Urinary bladder (tissue), 4 donors: ENCODE data around the gene YIPF2. TPM values are rescaled to one million over a fixed set of nuclear protein-coding genes. Genes with fewer than 3 reads are reported as not detected.

Experiments
- DNase-seq: peaks from one replicate; pipeline ENCODE4 v3.0.0-alpha.2; 2015; ENCODE audit errors: extremely low spot score
- H3K27ac ChIP-seq: one replicate; pipeline ENCODE4 v1.5.1; 2013; ENCODE audit warnings: low read depth, mild to moderate bottlenecking, moderate library complexity
- H3K36me3 ChIP-seq: one replicate; pipeline ENCODE4 v1.6.1; 2013; ENCODE audit warnings: mild to moderate bottlenecking, moderate library complexity; ENCODE audit not compliant: insufficient read depth
- H3K4me1 ChIP-seq: one replicate; pipeline ENCODE4 v1.6.1; 2013; ENCODE audit warnings: mild to moderate bottlenecking, moderate library complexity; ENCODE audit not compliant: insufficient read depth
- H3K4me3 ChIP-seq: one replicate; pipeline ENCODE4 v1.5.1; 2013; ENCODE audit warnings: low read depth, low read length
- WGBS: extraction: QIAGEN DNeasy Blood & Tissue Kit; methylation state at CpG from one replicate; pipeline ENCODE4 v1.1.7; 2013; 5-methylcytosine and 5-hydroxymethylcytosine counted together
- polyA plus RNA-seq: library from polyadenylated mRNA; stranded (reverse); fragments of 200-250 nt; gene quantifications from one replicate; pipeline ENCODE4 v1.2.3, GENCODE V29; 2013
- total RNA-seq: library from RNA; depleted of rRNA; stranded (reverse); fragments of >200 nt; gene quantifications from one replicate; pipeline ENCODE4 v1.2.3, GENCODE V29; 2014
- donor health status: healthy with polysubstance abuse.
- donor health status: healthy.

Gene YIPF2
- total and polyA plus RNA-seq, 2 donors: 38.1 to 47.2 TPM

DNA sequence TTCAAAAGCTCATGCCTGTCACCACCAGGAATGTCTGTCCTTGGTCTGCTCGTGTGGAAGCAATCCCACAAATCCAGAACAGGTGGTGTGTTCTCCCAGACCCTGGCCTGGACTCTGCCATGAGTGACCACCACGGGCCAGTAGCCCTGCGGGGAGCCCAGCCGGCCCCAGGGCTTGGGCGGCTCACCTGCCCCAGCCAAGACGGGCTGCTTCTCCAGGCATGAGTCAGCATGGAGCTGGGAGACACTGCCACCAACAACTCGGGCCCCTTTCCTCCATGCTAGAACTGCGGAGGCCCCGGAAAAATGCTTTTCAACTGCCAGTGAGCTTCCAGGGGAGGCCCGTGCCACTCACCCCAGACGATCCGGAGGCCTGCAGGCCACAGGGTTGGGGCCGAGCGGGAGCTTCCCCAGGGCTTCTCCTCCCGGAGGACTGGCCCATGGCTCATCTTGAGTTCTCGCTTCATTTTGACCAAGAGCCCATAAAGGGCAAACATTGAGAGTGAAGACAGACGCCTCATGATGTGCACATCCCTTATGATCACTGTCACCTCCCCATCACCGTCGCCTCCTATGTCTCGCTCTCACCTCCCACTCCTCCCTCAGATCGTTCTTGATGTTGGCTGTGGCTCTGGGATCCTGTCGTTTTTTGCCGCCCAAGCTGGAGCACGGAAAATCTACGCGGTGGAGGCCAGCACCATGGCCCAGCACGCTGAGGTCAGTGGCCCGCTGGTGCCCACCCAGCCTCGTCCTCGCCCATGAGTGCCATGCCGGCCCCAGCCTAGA is 16.7 kb downstream of the YIPF2 start:
- Histone ChIP-seq H3K4me3 (no peak overlapping the region), H3K36me3 (peaks cover 2% of the 10 kb centered on the region), H3K27ac (no peak overlapping the region), H3K4me1 (no peaks in the 10 kb centered on the region)
- WGBS: 91% methylated on average over 31 of the region's 31 CpGs
- no peak for DNase-seq

- 94% methylated on average over 17 of the region's 17 CpGs for WGBS
- Histone ChIP-seq H3K36me3 (peaks cover 2% of the 10 kb centered on the region), H3K4me1 (no peaks in the 10 kb centered on the region), H3K4me3 (no peak overlapping the region), H3K27ac (no peak overlapping the region)
- no peak for DNase-seq
Observed at GRCh38 chr19:10908380-10908960, 20.0 kb downstream of the YIPF2 start.

- no peak overlapping the region for H3K4me3 ChIP-seq
- no peak for DNase-seq
- no peaks in the 10 kb centered on the region for H3K4me1 ChIP-seq
- no peak overlapping the region for H3K27ac ChIP-seq
- WGBS: 89% methylated on average over 14 of the region's 14 CpGs
- H3K36me3 ChIP-seq: peaks cover 2% of the 10 kb centered on the region
Observed at GRCh38 chr19:10907925-10908324, 20.5 kb downstream of the YIPF2 start.

DNA sequence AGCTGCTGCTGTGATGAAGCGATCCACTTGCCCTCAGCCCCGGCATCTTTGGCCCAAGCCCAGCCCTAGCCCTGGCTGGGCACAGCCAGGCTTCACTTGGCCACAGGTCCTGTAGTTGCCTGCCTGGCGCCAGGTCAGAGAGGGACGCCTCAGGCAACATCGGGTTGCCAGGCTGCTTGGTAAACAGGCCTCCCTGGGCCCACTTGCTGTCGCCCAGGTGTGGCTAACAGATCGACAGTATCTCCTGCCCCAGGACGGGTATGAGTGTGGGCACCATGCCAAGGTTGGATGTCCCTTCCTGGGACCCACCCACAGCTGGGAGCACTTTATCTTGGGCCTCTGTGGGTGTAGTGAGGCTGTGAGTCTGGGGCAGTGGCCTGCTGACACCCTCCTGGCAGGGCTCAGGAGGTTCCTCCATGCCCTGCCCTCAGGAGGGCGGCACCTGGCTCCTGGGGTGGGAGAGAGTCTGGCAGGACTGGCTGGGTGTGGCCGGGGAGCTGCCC is 29.2 kb downstream of the YIPF2 start:
- no peak overlapping the region for H3K4me3 ChIP-seq
- no peak for DNase-seq
- H3K36me3 ChIP-seq: no peaks in the 10 kb centered on the region
- no peak overlapping the region for H3K27ac ChIP-seq
- no peaks in the 10 kb centered on the region for H3K4me1 ChIP-seq
- WGBS: 62% methylated on average over 10 of the region's 10 CpGs

DNA sequence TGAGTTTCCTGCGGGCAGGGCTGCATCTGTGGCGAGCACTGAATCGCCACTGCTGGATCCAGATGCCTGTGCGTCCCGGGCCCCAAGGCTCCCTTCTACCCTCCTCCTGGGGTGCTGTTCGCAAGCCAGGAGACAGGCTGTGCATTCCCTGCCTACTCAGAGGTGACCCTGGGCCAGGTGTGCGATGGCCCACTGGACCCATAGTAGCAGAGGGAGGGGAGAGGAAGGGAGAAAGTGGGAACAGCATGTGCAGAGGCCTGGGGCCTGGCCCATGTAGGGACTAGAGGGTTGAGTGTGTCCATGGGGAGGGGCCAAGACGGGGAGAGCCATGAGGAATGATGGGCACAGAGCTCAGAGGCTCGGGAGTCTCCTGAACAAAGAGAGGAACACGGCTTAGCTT is 29.8 kb downstream of the YIPF2 start:
- 68% methylated on average over 10 of the region's 10 CpGs for WGBS
- Histone ChIP-seq H3K27ac (no peak overlapping the region), H3K4me1 (no peaks in the 10 kb centered on the region), H3K36me3 (no peaks in the 10 kb centered on the region), H3K4me3 (no peak overlapping the region)
- DNase-seq: no peak

DNA sequence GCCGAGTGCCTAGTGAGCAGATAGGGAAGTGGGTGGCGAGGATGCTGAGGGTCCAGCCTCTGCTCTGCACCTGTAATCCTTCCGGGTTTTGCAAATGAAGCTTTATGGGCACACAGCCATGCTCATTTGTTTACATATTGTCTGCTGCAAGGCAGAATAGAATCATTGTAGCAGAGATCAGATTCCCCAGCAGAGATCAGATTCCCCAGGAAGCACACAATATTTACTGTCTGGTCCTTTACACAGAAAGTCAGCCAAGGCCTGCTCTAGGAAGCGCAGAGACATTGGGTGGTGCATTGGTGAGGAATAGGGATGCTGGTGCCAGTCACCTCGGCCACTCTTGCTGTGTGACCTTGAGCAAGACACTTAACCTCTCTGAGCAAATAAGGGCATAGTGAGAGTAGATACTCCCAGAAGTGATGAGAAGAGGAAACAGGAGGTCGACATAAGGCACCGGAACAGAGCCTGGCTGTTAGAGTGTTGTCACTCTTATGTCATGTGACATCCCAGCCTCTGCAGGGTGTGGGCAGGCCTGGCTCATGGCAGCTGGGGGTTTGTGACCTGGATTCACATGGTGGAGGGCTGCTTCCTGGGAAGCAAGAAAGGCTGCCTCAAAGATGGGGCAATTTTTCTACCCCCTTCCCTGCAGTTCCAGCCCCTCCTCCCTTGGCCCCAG is 31.4 kb downstream of the YIPF2 start:
- H3K4me3 ChIP-seq: no peak overlapping the region
- H3K4me1 ChIP-seq: no peaks in the 10 kb centered on the region

GRCh38 chr19:10895920-10896319 is 32.5 kb downstream of the YIPF2 start:
- no peaks in the 10 kb centered on the region for H3K4me1 ChIP-seq
- H3K27ac ChIP-seq: no peak overlapping the region
- no peak overlapping the region for H3K4me3 ChIP-seq
- WGBS: 79% methylated on average over 12 of the region's 12 CpGs
- no peak for DNase-seq
- H3K36me3 ChIP-seq: no peaks in the 10 kb centered on the region

More for the DNA sequence above, 31.4 kb downstream of the YIPF2 start:
- Histone ChIP-seq H3K27ac (no peak overlapping the region), H3K36me3 (no peaks in the 10 kb centered on the region)
- no peak for DNase-seq
- 39% methylated on average over 7 of the region's 7 CpGs for WGBS

- 86% methylated on average over 6 of the region's 6 CpGs for WGBS
- no peak for DNase-seq
- no peaks in the 10 kb centered on the region for H3K36me3 ChIP-seq
- H3K4me1 ChIP-seq: no peaks in the 10 kb centered on the region
- H3K4me3 ChIP-seq: no peak overlapping the region
- H3K27ac ChIP-seq: no peak overlapping the region
Observed at GRCh38 chr19:10895363-10895762, 33.1 kb downstream of the YIPF2 start.

GRCh38 chr19:10894911-10895213 is 33.6 kb downstream of the YIPF2 start:
- no peaks in the 10 kb centered on the region for H3K4me1 ChIP-seq
- no peak for DNase-seq
- H3K4me3 ChIP-seq: no peak overlapping the region
- no peak overlapping the region for H3K27ac ChIP-seq
- no peaks in the 10 kb centered on the region for H3K36me3 ChIP-seq
- 86% methylated on average over 7 of the region's 7 CpGs for WGBS

- DNase-seq: no peak
- Histone ChIP-seq H3K36me3 (no peaks in the 10 kb centered on the region), H3K27ac (no peak overlapping the region), H3K4me1 (no peaks in the 10 kb centered on the region), H3K4me3 (no peak overlapping the region)
- 79% methylated on average over 13 of the region's 13 CpGs for WGBS
Observed at GRCh38 chr19:10892256-10892655, 36.2 kb downstream of the YIPF2 start.

- no peaks in the 10 kb centered on the region for H3K36me3 ChIP-seq
- no peak overlapping the region for H3K27ac ChIP-seq
- DNase-seq: peak; percentile 53
- WGBS: 42% methylated on average over 21 of the region's 21 CpGs
- H3K4me3 ChIP-seq: no peak overlapping the region
- no peaks in the 10 kb centered on the region for H3K4me1 ChIP-seq
Observed at GRCh38 chr19:10891405-10892086, 36.9 kb downstream of the YIPF2 start.

- Histone ChIP-seq H3K4me3 (no peak overlapping the region), H3K36me3 (no peaks in the 10 kb centered on the region), H3K27ac (no peak overlapping the region), H3K4me1 (no peaks in the 10 kb centered on the region)
- DNase-seq: no peak
- WGBS: 93% methylated on average over 4 of the region's 4 CpGs
Observed at GRCh38 chr19:10889880-10890279, 38.6 kb downstream of the YIPF2 start.

DNA sequence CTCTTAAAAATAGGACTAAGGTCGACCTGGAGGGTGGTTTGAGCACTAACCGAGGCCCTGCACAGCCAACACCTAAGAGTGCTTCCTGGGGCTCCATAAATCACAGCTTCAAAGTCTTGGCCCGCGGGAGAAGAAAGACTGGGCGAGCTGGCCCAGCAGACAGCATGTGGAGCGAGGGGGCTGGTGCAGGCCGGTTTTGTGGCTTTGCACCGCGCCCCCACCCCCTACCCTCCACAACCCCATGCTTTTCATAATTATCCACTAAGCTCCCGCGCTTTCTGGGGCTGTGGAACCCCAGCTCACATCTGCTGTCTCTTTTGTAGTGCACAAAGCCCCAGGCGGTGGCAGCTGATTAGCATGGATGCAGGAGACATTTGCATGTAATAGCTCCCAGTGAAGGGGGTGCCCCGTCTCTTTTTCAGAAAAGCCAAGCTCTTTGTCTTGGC is 40.0 kb downstream of the YIPF2 start:
- no peak for DNase-seq
- H3K4me1 ChIP-seq: no peaks in the 10 kb centered on the region
- no peak overlapping the region for H3K27ac ChIP-seq
- H3K36me3 ChIP-seq: no peaks in the 10 kb centered on the region
- WGBS: 52% methylated on average over 13 of the region's 13 CpGs
- H3K4me3 ChIP-seq: no peak overlapping the region
